Adrenal gland (tissue), 5 donors: ENCODE results near the gene LHFPL4.

Experiments
- CTCF ChIP-seq, 6 experiments: fragments of 450-650 bp in 4 of 6; fragments of 200-600 bp in 2 of 6; sonication (generic) in 1 of 6; IDR thresholded peaks; 1 replicate in 5 of 6; 2 replicates in 1 of 6; pipeline versions ENCODE4 v1.5.1 to v1.8.0; 2016 to 2021; ENCODE audit warnings: antibody characterized with exemption in 6 of 6, mild to moderate bottlenecking in 2 of 6, moderate library complexity in 1 of 6
- POLR2A ChIP-seq, 2 donors: fragments of 450-650 bp; IDR thresholded peaks; one replicate each; pipeline ENCODE4 v1.6.1; 2017; ENCODE audit warnings: antibody characterized with exemption in 2 of 2, mild to moderate bottlenecking in 2 of 2, moderate library complexity in 1 of 2
- donor health status: DM: no; HTN: no; CAD: no.

GRCh38 chr3:9581742-9582141, 28.1 kb upstream of the LHFPL4 start:
- no peak for TF ChIP-seq CTCF (IDR thresholded peaks at IDR 0.05)
- TF ChIP-seq POLR2A (IDR thresholded peaks at IDR 0.05), result no peak
